Tongue (tissue), 2 donors: ENCODE data around the gene NPY2R. TPM values are rescaled to one million over a fixed set of nuclear protein-coding genes. Genes with fewer than 3 reads are reported as not detected.

Source experiments
- DNase-seq: peaks from one replicate; pipeline ENCODE4 v3.0.0-alpha.2; 2015
- total RNA-seq: library from RNA; depleted of rRNA; stranded (reverse); fragments of >200 nt; gene quantifications from one replicate; pipeline ENCODE4 v1.2.3, GENCODE V29; 2014

Gene NPY2R
- total RNA-seq, 1 donor from 2014 or later: 0.41 TPM

- DNase-seq: no peak
Measured at GRCh38 chr4:155249016-155249566, 40.7 kb downstream of the NPY2R start.

GRCh38 chr4:155252327-155252726 is 43.9 kb downstream of the NPY2R start:
- DNase-seq: no peak

- DNase-seq: no peak
Measured at GRCh38 chr4:155263480-155263879, 55.0 kb downstream of the NPY2R start.

- peak; percentile 2 for DNase-seq
Measured at GRCh38 chr4:155265113-155265512, 56.7 kb downstream of the NPY2R start.

Other genes starting within 250 kb of the NPY2R start
- gene MAP9, start 168.3 kb downstream of the NPY2R start, total RNA-seq: 8.8 TPM